HepG2 (cell line): ENCODE data around the gene HS3ST5. TPM values are rescaled to one million over a fixed set of nuclear protein-coding genes. Genes with fewer than 3 reads are reported as not detected.

ENCODE experiments used
- FOXA3 ChIP-seq: IDR thresholded peaks from 2 replicates; pipeline ENCODE4 v1.6.1; 2016; ENCODE audit warnings: missing genetic modification reagents, missing compliant biosample characterization
- HHEX ChIP-seq: IDR thresholded peaks from 2 replicates; pipeline ENCODE4 v1.6.1; 2016; ENCODE audit warnings: control low read depth
- MAFK ChIP-seq, 2 experiments: IDR thresholded peaks in 1 of 2; conservative IDR thresholded peaks in 1 of 2; 2 replicates each; pipeline ENCODE4 v1.6.1; 2011; ENCODE audit warnings: improper control_type of control experiment in 2 of 2, low read length in 2 of 2
- NR2F1 ChIP-seq, 2 experiments: fragments of 450-650 bp in 1 of 2; formaldehyde crosslinking in 1 of 2; IDR thresholded peaks; 2 replicates each; pipeline versions ENCODE4 v1.5.0 to v1.6.1; 2016 to 2020; ENCODE audit warnings: mild to moderate bottlenecking in 1 of 2, missing compliant biosample characterization in 1 of 2, missing genetic modification reagents in 1 of 2, moderate library complexity in 1 of 2
- RBM39 ChIP-seq: fragments of 200-400 bp; formaldehyde crosslinking; IDR thresholded peaks from one replicate; pipeline ENCODE4 v1.6.1; 2018; ENCODE audit warnings: antibody characterized with exemption, mild to moderate bottlenecking, low read depth, low read length; ENCODE audit not compliant: poor library complexity, severe bottlenecking
- SIN3B ChIP-seq: fragments of 150-350 bp; IDR thresholded peaks from 2 replicates; pipeline ENCODE4 v1.6.1; 2014; ENCODE audit warnings: low read length
- SKI ChIP-seq: fragments of 450-650 bp; IDR thresholded peaks from one replicate; pipeline ENCODE4 v1.6.1; 2018; ENCODE audit warnings: mild to moderate bottlenecking; ENCODE audit not compliant: partially characterized antibody
- TRIM24 ChIP-seq: sonication (generic); formaldehyde crosslinking; IDR thresholded peaks from 2 replicates; pipeline ENCODE4 v1.8.0; 2022; ENCODE audit warnings: mild to moderate bottlenecking, missing genetic modification reagents
- ZMAT3 ChIP-seq: sonication (generic); formaldehyde crosslinking; conservative IDR thresholded peaks from 2 replicates; pipeline ENCODE4 v1.7.0; 2021; ENCODE audit warnings: missing genetic modification reagents
- ZNF17 ChIP-seq: sonication (generic); formaldehyde crosslinking; IDR thresholded peaks from 2 replicates; pipeline ENCODE4 v1.5.0; 2020; ENCODE audit warnings: mild to moderate bottlenecking, missing genetic modification reagents
- ZNF20 ChIP-seq: sonication (generic); formaldehyde crosslinking; IDR thresholded peaks from 2 replicates; pipeline ENCODE4 v1.4.0; 2020; ENCODE audit warnings: mild to moderate bottlenecking, moderate library complexity, missing genetic modification reagents
- ZNF282 ChIP-seq: fragments of 450-650 bp; IDR thresholded peaks from 2 replicates; pipeline ENCODE4 v1.6.1; 2018; ENCODE audit not compliant: partially characterized antibody
- ZSCAN29 ChIP-seq: sonication (generic); formaldehyde crosslinking; conservative IDR thresholded peaks from 2 replicates; pipeline ENCODE4 v1.4.0; 2020; ENCODE audit warnings: mild to moderate bottlenecking, missing genetic modification reagents
- polyA plus RNA-seq, 8 experiments: library from polyadenylated mRNA; depleted of rRNA in 3 of 8; stranded (reverse) in 7 of 8; unstranded in 1 of 8; fragments of >200 nt; fragmentation: Illumina TruSeq in 4 of 8; extraction: Trizol in 4 of 8; gene quantifications; 2 replicates each; pipeline versions ENCODE4 v1.2.1 to v1.2.3, GENCODE V29; 2011 to 2016; ENCODE audit warnings: low read depth in 4 of 8, missing spikeins in 1 of 8, mixed read lengths in 1 of 8; ENCODE audit not compliant: insufficient read depth in 1 of 8
- total RNA-seq, 5 experiments: library from RNA; depleted of rRNA; stranded (reverse); fragments of >200 nt; fragmentation: Illumina TruSeq; extraction: Trizol; gene quantifications; 2 replicates each; pipeline ENCODE4 v1.2.3, GENCODE V29; 2016; ENCODE audit warnings: low read depth in 1 of 5
- TF ChIP-seq, protein P1 (sequence below): sonication (generic); formaldehyde crosslinking; IDR thresholded peaks from 2 replicates; pipeline ENCODE4 v1.4.0; 2020; ENCODE audit warnings: missing genetic modification reagents, borderline replicate concordance
- TF ChIP-seq, protein P2 (sequence below): sonication (generic); formaldehyde crosslinking; IDR thresholded peaks from 2 replicates; pipeline ENCODE4 v1.4.0; 2020; ENCODE audit warnings: missing genetic modification reagents
- TF ChIP-seq, protein P3 (sequence below): sonication (generic); formaldehyde crosslinking; conservative IDR thresholded peaks from 2 replicates; pipeline ENCODE4 v1.4.0; 2020; ENCODE audit warnings: missing genetic modification reagents
- TF ChIP-seq, protein P4 (sequence below): sonication (generic); formaldehyde crosslinking; IDR thresholded peaks from 2 replicates; pipeline ENCODE4 v1.4.0; 2020; ENCODE audit warnings: missing genetic modification reagents, borderline replicate concordance

Gene HS3ST5
- total and polyA plus RNA-seq, 2 of the 13 experiments (the other 11 are each of a cell fraction or from before 2014, with no cell fraction given) = 1.1 to 1.6 TPM

DNA sequence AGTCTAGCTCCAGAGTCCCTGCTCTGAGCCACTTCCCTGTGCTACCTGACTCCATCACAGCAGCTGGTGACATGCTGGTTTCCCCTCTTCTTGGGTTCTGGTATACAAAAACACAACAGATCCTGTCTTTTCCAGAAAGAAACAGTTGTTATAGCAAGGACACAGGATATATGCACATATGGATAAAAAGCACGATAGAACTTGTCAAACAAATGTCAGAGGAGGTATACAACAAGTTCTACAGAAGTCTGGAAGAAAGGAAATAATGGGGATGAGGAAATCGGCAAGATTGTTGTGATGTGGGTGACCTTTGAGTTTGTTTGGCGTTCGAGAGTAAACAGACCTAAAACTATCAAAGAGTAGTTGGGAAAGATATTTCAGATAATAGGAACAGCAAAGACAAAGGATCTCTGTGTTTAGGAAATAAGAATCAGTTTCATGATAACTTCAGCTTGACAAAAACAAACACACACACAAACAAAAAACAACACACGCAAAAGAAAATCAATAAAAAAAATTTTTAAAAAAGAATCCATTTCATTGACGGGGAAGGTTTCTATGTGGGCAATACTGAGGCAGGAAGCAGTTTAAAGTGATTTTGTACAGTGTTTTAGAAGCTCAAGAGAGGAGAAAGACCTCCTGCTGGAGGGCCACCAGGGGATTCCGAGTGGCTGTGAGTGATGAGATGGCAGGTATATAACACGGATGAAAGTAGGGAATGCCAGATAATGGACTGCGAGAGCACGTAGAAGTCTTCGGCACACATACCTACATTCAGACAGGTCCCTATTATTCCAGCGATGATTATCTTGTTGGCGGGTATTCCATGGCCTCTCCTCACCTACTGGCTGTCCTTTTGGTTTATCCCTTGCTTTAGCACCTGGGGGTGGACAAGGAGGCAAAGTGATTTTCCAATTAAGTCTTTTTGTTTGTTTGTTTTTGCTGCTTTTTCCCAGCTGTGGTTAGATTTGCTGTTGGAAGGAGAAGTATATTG, 174.9 kb downstream of the HS3ST5 start (continued):
- TF ChIP-seq, protein P1, sequence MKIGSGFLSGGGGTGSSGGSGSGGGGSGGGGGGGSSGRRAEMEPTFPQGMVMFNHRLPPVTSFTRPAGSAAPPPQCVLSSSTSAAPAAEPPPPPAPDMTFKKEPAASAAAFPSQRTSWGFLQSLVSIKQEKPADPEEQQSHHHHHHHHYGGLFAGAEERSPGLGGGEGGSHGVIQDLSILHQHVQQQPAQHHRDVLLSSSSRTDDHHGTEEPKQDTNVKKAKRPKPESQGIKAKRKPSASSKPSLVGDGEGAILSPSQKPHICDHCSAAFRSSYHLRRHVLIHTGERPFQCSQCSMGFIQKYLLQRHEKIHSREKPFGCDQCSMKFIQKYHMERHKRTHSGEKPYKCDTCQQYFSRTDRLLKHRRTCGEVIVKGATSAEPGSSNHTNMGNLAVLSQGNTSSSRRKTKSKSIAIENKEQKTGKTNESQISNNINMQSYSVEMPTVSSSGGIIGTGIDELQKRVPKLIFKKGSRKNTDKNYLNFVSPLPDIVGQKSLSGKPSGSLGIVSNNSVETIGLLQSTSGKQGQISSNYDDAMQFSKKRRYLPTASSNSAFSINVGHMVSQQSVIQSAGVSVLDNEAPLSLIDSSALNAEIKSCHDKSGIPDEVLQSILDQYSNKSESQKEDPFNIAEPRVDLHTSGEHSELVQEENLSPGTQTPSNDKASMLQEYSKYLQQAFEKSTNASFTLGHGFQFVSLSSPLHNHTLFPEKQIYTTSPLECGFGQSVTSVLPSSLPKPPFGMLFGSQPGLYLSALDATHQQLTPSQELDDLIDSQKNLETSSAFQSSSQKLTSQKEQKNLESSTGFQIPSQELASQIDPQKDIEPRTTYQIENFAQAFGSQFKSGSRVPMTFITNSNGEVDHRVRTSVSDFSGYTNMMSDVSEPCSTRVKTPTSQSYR (CRISPR knock-in tag) = peak; percentile 55; the same call in 1 of the 2 replicates
- TF ChIP-seq ZMAT3 (CRISPR knock-in tag) (no peak), MAFK (conservative IDR thresholded peaks at IDR 0.05 in 1 of 2, IDR thresholded peaks at IDR 0.05 in 1 of 2; ENCODE audit: low read length in 2 of 2) (no peak), ZNF17 (CRISPR knock-in tag) (no peak), HHEX (CRISPR knock-in tag) (peak; percentile 93), RBM39 (no peak), SKI (peak; percentile 63), ZNF282 (no peak), NR2F1 (CRISPR knock-in tag; IDR thresholded peaks at IDR 0.05) (peak; percentile 77 to 97), TRIM24 (CRISPR knock-in tag) (0 out of 2 replicates have a peak, but pooled peaks have one; percentile 42), ZSCAN29 (CRISPR knock-in tag) (no peak), FOXA3 (CRISPR knock-in tag) (peak; percentile 98), SIN3B (no peak), ZNF20 (CRISPR knock-in tag) (no peak)
- TF ChIP-seq, protein P2, sequence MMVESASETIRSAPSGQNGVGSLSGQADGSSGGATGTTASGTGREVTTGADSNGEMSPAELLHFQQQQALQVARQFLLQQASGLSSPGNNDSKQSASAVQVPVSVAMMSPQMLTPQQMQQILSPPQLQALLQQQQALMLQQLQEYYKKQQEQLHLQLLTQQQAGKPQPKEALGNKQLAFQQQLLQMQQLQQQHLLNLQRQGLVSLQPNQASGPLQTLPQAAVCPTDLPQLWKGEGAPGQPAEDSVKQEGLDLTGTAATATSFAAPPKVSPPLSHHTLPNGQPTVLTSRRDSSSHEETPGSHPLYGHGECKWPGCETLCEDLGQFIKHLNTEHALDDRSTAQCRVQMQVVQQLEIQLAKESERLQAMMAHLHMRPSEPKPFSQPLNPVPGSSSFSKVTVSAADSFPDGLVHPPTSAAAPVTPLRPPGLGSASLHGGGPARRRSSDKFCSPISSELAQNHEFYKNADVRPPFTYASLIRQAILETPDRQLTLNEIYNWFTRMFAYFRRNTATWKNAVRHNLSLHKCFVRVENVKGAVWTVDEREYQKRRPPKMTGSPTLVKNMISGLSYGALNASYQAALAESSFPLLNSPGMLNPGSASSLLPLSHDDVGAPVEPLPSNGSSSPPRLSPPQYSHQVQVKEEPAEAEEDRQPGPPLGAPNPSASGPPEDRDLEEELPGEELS (CRISPR knock-in tag) = peak; percentile 100
- TF ChIP-seq, protein P3, sequence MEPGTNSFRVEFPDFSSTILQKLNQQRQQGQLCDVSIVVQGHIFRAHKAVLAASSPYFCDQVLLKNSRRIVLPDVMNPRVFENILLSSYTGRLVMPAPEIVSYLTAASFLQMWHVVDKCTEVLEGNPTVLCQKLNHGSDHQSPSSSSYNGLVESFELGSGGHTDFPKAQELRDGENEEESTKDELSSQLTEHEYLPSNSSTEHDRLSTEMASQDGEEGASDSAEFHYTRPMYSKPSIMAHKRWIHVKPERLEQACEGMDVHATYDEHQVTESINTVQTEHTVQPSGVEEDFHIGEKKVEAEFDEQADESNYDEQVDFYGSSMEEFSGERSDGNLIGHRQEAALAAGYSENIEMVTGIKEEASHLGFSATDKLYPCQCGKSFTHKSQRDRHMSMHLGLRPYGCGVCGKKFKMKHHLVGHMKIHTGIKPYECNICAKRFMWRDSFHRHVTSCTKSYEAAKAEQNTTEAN (CRISPR knock-in tag) = 0 out of 2 replicates have a peak, but pooled peaks have one; percentile 53
- TF ChIP-seq, protein P4, sequence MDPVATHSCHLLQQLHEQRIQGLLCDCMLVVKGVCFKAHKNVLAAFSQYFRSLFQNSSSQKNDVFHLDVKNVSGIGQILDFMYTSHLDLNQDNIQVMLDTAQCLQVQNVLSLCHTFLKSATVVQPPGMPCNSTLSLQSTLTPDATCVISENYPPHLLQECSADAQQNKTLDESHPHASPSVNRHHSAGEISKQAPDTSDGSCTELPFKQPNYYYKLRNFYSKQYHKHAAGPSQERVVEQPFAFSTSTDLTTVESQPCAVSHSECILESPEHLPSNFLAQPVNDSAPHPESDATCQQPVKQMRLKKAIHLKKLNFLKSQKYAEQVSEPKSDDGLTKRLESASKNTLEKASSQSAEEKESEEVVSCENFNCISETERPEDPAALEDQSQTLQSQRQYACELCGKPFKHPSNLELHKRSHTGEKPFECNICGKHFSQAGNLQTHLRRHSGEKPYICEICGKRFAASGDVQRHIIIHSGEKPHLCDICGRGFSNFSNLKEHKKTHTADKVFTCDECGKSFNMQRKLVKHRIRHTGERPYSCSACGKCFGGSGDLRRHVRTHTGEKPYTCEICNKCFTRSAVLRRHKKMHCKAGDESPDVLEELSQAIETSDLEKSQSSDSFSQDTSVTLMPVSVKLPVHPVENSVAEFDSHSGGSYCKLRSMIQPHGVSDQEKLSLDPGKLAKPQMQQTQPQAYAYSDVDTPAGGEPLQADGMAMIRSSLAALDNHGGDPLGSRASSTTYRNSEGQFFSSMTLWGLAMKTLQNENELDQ = no peak
